HG02610 (cell line): ENCODE results near the gene GIT1.

Experiments used
- ATAC-seq: cut with Tn5 transposase; IDR thresholded peaks from one replicate; pipeline ENCODE4 v1.9.1; 2021; ENCODE audit warnings: mild to moderate bottlenecking, moderate library complexity; ENCODE audit not compliant: unreplicated experiment

GIT1 gene

GRCh38 chr17:29589524-29590410, at the start of gene GIT1:
Gene GIT1, minus strand, starts transcription at chr17:29589648. Its CDS starts 270 bp downstream, at chr17:29589378.
- ATAC-seq = peak; percentile 69

GRCh38 chr17:29633886-29634285, 44.4 kb upstream of the GIT1 start:
- no peak for ATAC-seq

GRCh38 chr17:29630630-29631193, 41.3 kb upstream of the GIT1 start:
- no peak for ATAC-seq

GRCh38 chr17:29629839-29630238, 40.4 kb upstream of the GIT1 start:
- ATAC-seq = no peak

DNA sequence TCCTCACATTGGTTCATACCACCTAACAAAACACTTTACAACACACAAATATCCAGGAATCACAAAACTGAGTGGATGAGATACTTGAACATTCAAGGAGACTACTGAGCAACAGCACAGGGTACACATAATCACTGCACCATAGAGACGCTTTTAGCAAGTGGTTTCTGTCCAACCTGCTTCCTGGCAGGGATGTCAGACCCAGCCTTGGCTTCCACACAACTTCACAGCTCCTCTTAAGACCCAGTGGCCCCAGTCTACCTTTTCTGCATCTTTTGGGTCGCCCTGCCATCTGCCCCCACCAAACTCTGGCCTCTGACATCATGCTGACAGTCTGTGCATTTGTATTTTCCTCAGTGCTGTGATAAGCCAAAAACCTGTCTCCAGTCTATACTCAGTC, 39.2 kb upstream of the GIT1 start:
- no peak for ATAC-seq

DNA sequence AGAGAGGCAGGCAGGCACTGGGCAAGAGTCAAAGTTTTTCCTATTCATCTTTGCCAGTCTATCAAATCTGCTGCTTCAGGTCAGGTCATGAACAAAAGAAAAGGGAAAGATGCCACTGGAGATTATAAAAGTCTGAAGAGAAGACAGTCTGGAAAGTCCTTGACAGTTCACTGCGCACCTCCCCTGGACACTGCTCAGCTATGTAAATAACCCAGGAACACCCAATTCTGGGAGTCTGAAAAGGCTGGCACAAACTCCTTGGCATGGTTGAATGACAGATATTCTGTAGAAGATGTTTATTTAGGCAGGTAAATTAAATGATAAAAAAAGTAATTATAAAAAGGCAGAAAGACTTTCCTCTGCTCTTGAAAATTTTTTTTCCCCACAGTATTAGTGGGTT, 38.5 kb upstream of the GIT1 start:
- ATAC-seq = no peak

DNA sequence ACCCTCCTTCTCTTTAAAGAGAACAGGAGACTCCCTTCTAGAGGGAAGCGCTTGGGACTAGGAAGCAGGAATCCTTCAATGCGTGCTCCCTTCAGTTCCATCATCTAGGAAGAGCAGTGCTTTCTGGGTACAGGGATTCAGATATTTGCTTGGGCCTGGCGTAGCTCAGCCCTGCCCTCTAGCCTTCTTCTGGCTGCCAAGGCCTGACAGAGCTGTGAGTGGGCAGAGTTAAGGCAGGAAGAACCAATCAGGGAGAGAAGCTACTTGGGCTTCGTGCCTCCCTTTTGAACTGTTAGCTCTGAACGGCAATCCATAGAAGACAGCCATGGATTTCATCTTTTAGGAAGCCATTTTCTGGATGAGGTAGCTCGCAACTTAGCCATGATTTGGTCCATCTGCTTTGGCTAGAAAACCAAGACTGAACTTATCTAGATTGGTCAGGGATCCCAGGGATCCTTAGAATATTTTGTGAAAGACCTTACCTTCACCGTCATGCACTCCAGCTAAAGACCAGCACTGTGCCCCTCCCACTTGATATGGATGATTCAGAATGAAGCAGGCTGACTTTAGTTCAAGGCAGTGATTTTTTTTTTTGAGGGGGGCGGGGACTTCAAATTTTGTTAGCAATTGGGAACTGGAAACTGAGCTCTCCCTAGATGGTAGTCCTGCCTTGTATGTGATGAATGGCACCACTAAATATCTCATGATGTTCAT, 35.7 kb upstream of the GIT1 start:
- no peak for ATAC-seq

GRCh38 chr17:29624586-29624985, 35.1 kb upstream of the GIT1 start:
- ATAC-seq = no peak

DNA sequence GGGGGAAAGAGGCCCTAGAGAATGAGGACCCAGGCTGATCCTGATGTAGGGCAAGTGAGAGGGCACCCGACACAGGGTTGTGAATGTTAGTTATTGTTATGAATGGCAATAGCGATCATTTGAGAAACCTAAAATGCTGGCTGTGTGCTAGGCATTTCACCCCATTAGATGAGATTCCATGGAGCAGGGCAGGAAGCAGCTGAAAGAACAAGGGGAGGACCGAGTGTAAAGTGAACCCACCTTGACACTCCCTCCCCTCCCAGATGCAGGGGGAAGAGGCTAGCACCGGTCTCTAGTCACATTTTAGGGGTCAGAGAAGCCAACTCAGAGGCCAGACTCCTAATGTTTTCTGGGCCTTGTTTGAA, 33.8 kb upstream of the GIT1 start:
- ATAC-seq = no peak

DNA sequence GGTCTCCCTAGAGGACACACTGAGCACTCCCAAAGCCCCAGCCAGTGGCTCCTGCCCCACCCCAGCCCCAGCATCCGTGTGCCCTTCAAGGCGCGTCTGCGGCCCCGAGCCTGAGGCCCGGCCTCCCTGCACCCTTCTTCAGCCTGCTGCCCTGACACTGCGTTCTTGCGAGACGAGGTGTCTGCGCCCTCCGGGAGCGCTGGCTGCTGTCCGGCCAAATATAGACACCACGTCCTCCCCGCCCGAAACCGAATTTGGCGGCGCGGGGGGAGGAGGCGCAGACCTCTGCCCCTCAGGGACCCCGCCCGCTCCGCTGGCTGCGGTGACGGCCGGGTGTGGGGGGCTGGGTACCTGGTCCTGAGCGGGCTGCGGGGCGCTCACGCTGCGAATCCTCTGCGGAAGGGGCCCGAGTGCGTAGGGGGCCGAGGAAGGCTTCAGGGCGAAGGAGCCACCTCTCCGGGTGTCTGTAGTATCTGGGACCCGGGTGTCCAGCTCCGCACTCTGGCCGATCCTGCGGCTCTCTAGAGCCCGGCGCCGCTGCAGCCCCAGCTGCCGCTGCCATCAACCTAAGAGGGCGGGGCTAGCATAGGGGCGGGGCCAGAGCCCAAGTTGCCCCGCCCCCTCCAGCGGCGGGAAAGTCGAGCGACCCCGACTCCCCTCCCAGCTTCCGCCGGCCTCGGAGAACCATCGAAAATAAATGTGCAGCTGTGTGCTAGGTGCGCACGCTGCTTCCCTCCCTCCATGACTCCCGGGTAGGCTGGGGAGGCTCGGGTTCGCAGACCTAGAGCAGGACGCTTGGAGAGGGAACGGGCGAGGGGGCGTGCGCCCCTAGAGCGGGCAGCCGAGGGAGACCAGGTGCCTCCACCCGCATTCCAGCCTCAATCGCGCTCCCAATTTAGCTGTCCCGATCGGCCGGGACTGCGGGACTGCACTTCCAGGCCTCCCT, 33.2 kb upstream of the GIT1 start, which contains the start of gene CORO6:
CORO6 (minus strand) TSS at position 576 of the 946 bp plus-strand sequence. CDS start 1,491 bp downstream, outside the sequence.
- peak; percentile 45 for ATAC-seq

DNA sequence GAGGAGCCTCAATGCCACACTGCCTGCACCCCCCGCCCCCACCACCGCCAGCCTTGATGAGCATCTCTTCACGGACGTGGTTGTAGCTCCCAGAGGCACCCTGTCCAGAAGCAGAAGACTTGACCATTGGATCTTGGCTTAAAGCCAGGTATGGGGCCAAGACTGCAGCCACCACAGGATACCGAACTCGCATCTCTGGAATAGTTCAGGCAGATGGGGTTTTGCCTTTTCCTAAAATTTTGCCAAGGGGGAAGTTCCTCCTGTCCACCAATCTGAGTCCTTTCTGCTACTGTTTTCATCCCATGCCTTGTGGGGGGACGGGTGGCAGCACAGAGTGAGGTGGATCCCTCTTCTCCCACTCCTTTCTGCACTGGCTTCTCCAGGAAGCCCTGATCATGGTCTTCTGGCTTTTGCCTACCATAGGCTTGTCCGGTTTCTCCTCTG, 32.3 kb upstream of the GIT1 start:
- no peak for ATAC-seq

- no peak for ATAC-seq
Measured at GRCh38 chr17:29620779-29621500, 31.5 kb upstream of the GIT1 start.

DNA sequence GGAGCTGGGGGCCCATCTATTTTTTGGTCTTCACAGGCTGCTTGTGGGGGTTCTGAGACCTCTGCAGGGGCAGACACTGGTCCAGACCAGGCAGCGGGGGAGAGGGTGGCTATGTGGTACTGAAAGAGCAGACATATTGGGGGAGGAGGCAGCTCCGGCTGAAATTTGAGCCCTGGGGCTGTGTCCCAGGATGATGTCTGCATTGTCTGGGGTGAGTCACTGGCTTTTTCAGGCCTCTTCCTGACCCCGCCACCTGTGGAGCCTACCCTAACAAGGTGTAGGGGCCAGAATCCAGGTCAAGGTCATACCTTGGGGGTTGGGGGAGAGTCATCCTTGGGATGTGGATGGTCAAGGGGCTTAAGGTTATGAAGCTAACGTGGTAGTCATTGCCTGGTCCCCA, 30.8 kb upstream of the GIT1 start:
- no peak for ATAC-seq

- ATAC-seq = no peak
Measured at GRCh38 chr17:29619251-29619650, 29.8 kb upstream of the GIT1 start.

DNA sequence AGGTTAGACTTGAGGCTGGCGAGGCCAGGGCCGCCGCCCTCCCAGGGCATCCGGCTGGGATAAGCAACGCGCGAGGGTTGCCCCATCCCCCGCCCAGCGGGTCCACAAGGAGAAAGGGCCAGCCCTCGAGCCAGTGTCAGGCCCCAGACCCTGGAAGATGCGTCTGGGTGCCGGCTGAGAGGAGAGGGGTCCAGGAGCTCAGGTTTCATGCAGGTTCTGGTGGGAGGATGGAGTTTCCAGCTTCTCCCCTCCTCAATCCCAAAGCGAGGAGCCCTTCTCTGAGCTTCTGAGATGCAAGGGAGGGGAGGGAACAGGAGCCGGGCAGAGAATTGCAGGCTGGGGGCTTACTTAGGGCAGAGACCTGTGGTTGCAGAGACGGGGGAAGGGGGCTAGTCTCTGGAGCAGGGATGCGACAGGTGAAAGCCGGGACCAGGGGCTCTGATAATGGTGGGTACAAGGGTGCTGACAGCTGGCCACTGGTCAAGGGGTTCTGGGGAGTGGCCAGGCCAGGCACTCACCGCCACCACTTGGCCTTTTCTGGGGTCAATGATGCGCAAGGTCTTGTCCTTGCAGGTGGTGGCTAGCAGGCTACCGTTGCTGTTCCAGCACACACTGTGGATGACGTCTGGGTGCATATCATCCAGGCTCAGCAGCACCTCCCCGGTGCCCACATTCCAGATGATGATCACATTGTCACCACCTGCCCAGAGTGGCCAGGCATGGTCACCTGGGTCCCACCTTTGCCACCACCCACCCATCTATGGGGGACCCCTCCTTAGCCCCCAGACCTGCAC, 29.0 kb upstream of the GIT1 start:
- ATAC-seq = no peak

DNA sequence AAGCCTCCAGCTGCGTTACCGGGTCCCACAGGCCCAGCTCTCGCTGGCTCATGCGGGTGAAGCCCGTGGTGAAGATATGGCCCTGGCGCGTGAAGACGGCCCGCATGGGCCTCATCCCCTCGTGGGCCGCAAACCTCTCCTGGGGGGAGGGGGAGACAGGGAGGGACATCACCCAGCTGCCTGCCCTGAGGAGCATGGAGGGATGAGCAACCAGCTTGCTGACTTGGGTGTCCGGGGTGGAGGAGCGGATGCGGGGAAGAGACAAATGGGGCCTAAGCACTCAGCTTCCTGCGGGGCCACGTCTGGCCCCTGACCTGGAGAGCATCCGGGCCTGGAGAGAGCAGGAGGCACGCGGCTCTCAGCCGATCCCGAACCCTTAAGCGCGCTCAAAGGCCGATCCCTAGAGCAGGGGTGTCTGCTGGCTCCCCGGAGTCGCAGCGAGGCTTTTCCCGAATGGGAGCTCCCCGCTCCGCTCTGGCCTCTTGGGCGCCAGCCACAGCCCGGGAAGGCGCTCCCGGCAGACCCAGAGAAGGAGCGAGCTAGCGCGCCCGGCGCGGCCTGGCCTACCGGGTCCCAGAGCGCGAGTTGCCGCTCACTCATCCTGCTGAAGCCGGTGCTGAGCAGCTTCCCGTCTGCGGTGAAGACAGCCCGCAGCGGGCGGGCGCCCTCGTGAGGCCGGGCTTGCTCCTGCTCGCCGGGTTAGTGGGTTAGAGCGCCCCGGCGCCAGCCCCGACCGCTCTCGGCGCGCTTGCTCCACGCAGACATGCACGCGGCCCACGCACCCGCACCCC, 28.2 kb upstream of the GIT1 start:
- no peak for ATAC-seq

- ATAC-seq = peak; percentile 50
Measured at GRCh38 chr17:29617125-29617480, 27.7 kb upstream of the GIT1 start.

DNA sequence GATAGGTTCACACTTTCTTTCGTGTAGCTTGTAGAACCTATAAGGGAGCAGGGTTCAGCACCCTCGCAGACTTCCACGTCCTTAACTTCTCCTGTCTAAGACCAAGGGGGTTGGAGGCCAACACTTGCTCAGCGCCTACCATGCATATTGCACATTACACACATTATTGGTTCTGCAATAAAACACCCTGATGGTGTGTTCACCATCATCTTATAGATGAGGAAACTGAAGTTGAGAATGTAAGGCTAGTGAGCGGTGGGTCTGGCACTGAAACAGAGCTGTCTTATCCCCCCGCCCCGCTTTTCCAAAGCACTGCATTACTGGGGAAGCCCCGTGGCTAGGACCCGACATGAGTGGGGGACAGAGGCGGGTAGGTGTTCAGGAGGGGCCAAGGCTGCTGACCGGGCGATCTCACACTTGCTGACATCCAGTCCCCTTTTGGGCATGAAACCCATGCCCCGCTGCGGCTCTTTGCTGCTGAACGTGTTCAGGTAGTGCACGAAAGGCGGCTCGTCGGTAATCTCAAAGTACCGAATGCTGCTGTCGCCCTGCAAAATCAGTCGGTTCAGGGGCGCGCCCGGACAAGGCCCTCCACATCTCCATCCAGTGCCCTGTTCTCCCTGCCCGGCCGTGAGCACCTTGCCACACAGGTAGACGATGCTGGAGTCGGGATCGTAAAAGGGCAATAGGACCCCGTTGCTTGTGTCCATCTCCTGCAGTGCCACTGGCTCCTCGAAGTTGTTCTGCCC, 27.0 kb upstream of the GIT1 start:
- no peak for ATAC-seq
